ENCODE measurements around the gene SYN1. TPM values are rescaled to one million over a fixed set of nuclear protein-coding genes. Genes with fewer than 3 reads are reported as not detected.

SYN1 gene
- polyA plus RNA-seq, 1 of the 3 experiments (the other 2 are of a cell fraction) = 0.08 TPM

GRCh38 chrX:47577901-47578300 is 41.8 kb downstream of the SYN1 start:
- H3K27me3 ChIP-seq (ENCODE audit: insufficient read depth) = no peaks in the 10 kb centered on the region; the same call in 1 of the 2 replicates
- H3K4me2 ChIP-seq = no peak overlapping the region
- H3K9me3 ChIP-seq = no peaks in the 10 kb centered on the region
- CTCF ChIA-PET = no interaction called here
- no peak overlapping the region for H3K27ac ChIP-seq (ENCODE audit: low read depth in 2 of 2, low read length in 1 of 2)
- H3K36me3 ChIP-seq (replicated peaks in 1 of 2; ENCODE audit: control insufficient read depth in 1 of 2, insufficient read depth in 2 of 2, low read length in 1 of 2) = no peaks in the 10 kb centered on the region
- H3K9ac ChIP-seq = no peak overlapping the region
- no peak overlapping the region for H3K4me3 ChIP-seq (ENCODE audit: low read depth in 2 of 2, low read length in 1 of 2)
- H4K20me1 ChIP-seq (ENCODE audit: insufficient read depth) = no peaks in the 10 kb centered on the region
- POLR2A ChIA-PET = no interaction called here
- DNase-seq = no peak
- peaks cover 0 to 2% of the 10 kb centered on the region in 2 experiments; a peak in 1 of 4 replicates for H3K4me1 ChIP-seq (ENCODE audit: control insufficient read depth in 1 of 2, insufficient read depth in 2 of 2, low read depth in 1 of 2, low read length in 1 of 2)
- no peaks in the 10 kb centered on the region for H3K9me2 ChIP-seq
- H2AFZ ChIP-seq (ENCODE audit: low read depth) = no peak overlapping the region
- peaks cover 5% of the 10 kb centered on the region; the same call in 1 of the 2 replicates for H3K79me2 ChIP-seq (ENCODE audit: insufficient read depth)
- 29% methylated on average over 2 of the region's 3 CpGs for WGBS (ENCODE audit: low lambda C conversion rate)
- no peaks in the 10 kb centered on the region for H3F3A ChIP-seq (replicated peaks; ENCODE audit: insufficient read depth)
- TF ChIP-seq FOXJ3 (CRISPR knock-in tag; IDR thresholded peaks at IDR 0.05) (no peak), RAD21 (IDR thresholded peaks at IDR 0.05; ENCODE audit: low read length) (no peak)

- H3K27ac ChIP-seq (ENCODE audit: low read depth in 2 of 2, low read length in 1 of 2) = no peak overlapping the region
Observed at GRCh38 chrX:47577424-47577823, 42.2 kb downstream of the SYN1 start.

More at GRCh38 chrX:47577424-47577823, 42.2 kb downstream of the SYN1 start:
- Histone ChIP-seq H3F3A (replicated peaks; ENCODE audit: insufficient read depth) (no peaks in the 10 kb centered on the region), H3K4me2 (no peak overlapping the region), H3K79me2 (ENCODE audit: insufficient read depth) (peaks cover 2% of the 10 kb centered on the region; the same call in 1 of the 2 replicates), H3K36me3 (replicated peaks in 1 of 2; ENCODE audit: control insufficient read depth in 1 of 2, insufficient read depth in 2 of 2, low read length in 1 of 2) (no peaks in the 10 kb centered on the region), H3K9ac (no peak overlapping the region), H3K9me2 (no peaks in the 10 kb centered on the region), H4K20me1 (ENCODE audit: insufficient read depth) (no peaks in the 10 kb centered on the region), H3K27me3 (ENCODE audit: insufficient read depth) (no peaks in the 10 kb centered on the region; the same call in 1 of the 2 replicates), H3K4me1 (ENCODE audit: control insufficient read depth in 1 of 2, insufficient read depth in 2 of 2, low read depth in 1 of 2, low read length in 1 of 2) (peaks cover 0 to 2% of the 10 kb centered on the region in 2 experiments; a peak in 1 of 4 replicates), H2AFZ (ENCODE audit: low read depth) (no peak overlapping the region), H3K4me3 (ENCODE audit: low read depth in 2 of 2, low read length in 1 of 2) (no peak overlapping the region), H3K9me3 (no peaks in the 10 kb centered on the region)
- TF ChIP-seq SMC3 (IDR thresholded peaks at IDR 0.05; ENCODE audit: low read depth, low read length) (no peak), IRF3 (IDR thresholded peaks at IDR 0.05; ENCODE audit: low read depth, low read length) (no peak), CTCF (IDR thresholded peaks at IDR 0.05) (no peak), USF1 (IDR thresholded peaks at IDR 0.05; ENCODE audit: borderline replicate concordance, low read depth) (no peak), EP300 (IDR thresholded peaks at IDR 0.05; ENCODE audit: borderline replicate concordance in 1 of 2, low read depth in 1 of 2, low read length in 1 of 2) (no peak), YY1 (IDR thresholded peaks at IDR 0.05; ENCODE audit: low read depth) (no peak), GABPA (IDR thresholded peaks at IDR 0.05; ENCODE audit: low read depth) (no peak), GATA2 (CRISPR knock-in tag; IDR thresholded peaks at IDR 0.05) (no peak), CHD2 (IDR thresholded peaks at IDR 0.05; ENCODE audit: low read length, partially characterized antibody) (no peak), MEF2A (IDR thresholded peaks at IDR 0.05; ENCODE audit: borderline replicate concordance, low read depth) (no peak), FOSL2 (IDR thresholded peaks at IDR 0.05; ENCODE audit: borderline replicate concordance, low read depth) (no peak), ZBTB33 (IDR thresholded peaks at IDR 0.05; ENCODE audit: borderline replicate concordance, low read depth) (no peak), USF2 (IDR thresholded peaks at IDR 0.05; ENCODE audit: borderline replicate concordance, low read depth, low read length) (no peak)
- CTCF ChIA-PET = no interaction called here
- WGBS (ENCODE audit: low lambda C conversion rate) = 41% methylated on average over 5 of the region's 9 CpGs
- POLR2A ChIA-PET = no interaction called here
- DNase-seq = no peak
